GM12878 (cell line): ENCODE data around the gene CCM2. TPM values are rescaled to one million over a fixed set of nuclear protein-coding genes. Genes with fewer than 3 reads are reported as not detected.
A peak's percentile ranks its signal among the peaks of the same experiment; 100 is the strongest.

Experiments
- ATAC-seq: fragments of 200-7000 bp; cut with Tn5 transposase; 3 replicates; pipeline ENCODE4 v1.9.1; 2020; ENCODE audit warnings: mild to moderate bottlenecking, moderate library complexity
- BruUV-seq: library from RNA; stranded (reverse); fragments of 400-500 nt; replicated peaks from 2 replicates; lab custom pipeline; 2021; lab: Mats Ljungman, UMichigan
- CTCF ChIA-PET: fragments of 300-600 bp; sonication (Branson Sonifier 250); formaldehyde crosslinking; extraction: SDS; loops from one replicate; lab custom pipeline; 2021; ENCODE audit warnings: inconsistent platforms; lab: Yijun Ruan, JAX
- POLR2A ChIA-PET: fragments of 350-600 bp; formaldehyde crosslinking; extraction: SDS; loops from one replicate; lab custom pipeline; 2021; ENCODE audit warnings: inconsistent platforms; lab: Charles Lee
- RAD21 ChIA-PET: fragments of 300-600 bp; sonication (Branson Sonifier 250); formaldehyde crosslinking; loops from one replicate; lab custom pipeline; 2023; ENCODE audit warnings: antibody characterized with exemption; ENCODE audit not compliant: unreplicated experiment; lab: Charles Lee
- SMC1A ChIA-PET: fragments of 300-600 bp; sonication (Branson Sonifier 250); formaldehyde crosslinking; loops from one replicate; lab custom pipeline; 2023; ENCODE audit not compliant: unreplicated experiment, uncharacterized antibody; lab: Charles Lee
- DNase-seq: peaks from one replicate; pipeline ENCODE4 v3.0.0-alpha.2; 2011; ENCODE audit warnings: low read depth, low spot score
- FAIRE-seq: peaks from 3 replicates; lab custom pipeline; 2011; peaks lifted over from hg19 to GRCh38; lab: Jason Lieb, UNC
- H2AFZ ChIP-seq: 2 replicates; pipeline ENCODE4 v1.6.0; 2011; ENCODE audit warnings: low read depth, low read length, control low read depth; ENCODE audit not compliant: control insufficient read depth
- H3K27ac ChIP-seq: 2 replicates; pipeline ENCODE4 v1.5.1; 2011; ENCODE audit warnings: control low read depth; ENCODE audit not compliant: control insufficient read depth, insufficient read depth
- H3K27me3 ChIP-seq, 2 experiments: replicated peaks in 1 of 2; 2 replicates each; pipeline versions ENCODE4 v1.6.0 to v1.6.1; 2011; ENCODE audit warnings: low read length in 1 of 2; ENCODE audit not compliant: control insufficient read depth in 2 of 2, insufficient read depth in 2 of 2
- H3K36me3 ChIP-seq, 2 experiments: 2 replicates each; pipeline ENCODE4 v1.5.1; 2011; ENCODE audit warnings: low read length in 1 of 2; ENCODE audit not compliant: control insufficient read depth in 2 of 2, insufficient read depth in 2 of 2
- H3K4me1 ChIP-seq: 2 replicates; pipeline ENCODE4 v1.6.1; 2011; ENCODE audit warnings: mild to moderate bottlenecking, low read length, moderate library complexity, mixed read lengths; ENCODE audit not compliant: control insufficient read depth, insufficient read depth
- H3K4me2 ChIP-seq: 2 replicates; pipeline ENCODE4 v1.6.0; 2011; ENCODE audit warnings: control low read depth; ENCODE audit not compliant: control insufficient read depth, insufficient read depth
- H3K4me3 ChIP-seq: fragments of 200-600 bp; sonication (generic); 2 replicates; pipeline ENCODE4 v1.5.1; 2016
- H3K79me2 ChIP-seq: 2 replicates; pipeline ENCODE4 v1.6.0; 2011; ENCODE audit warnings: low read length; ENCODE audit not compliant: control insufficient read depth, insufficient read depth
- H3K9ac ChIP-seq: 2 replicates; pipeline ENCODE4 v1.8.0; 2011; ENCODE audit warnings: low read length, control low read depth, mixed read lengths; ENCODE audit not compliant: control insufficient read depth, insufficient read depth
- H3K9me3 ChIP-seq: replicated peaks from 3 replicates; pipeline ENCODE4 v1.5.1; 2011; ENCODE audit warnings: mild to moderate bottlenecking, low read length; ENCODE audit not compliant: control insufficient read depth, insufficient read depth
- H4K20me1 ChIP-seq: 2 replicates; pipeline ENCODE4 v1.6.0; 2011; ENCODE audit not compliant: control insufficient read depth, insufficient read depth
- CHD1 ChIP-seq: IDR thresholded peaks from 2 replicates; pipeline ENCODE4 v1.6.1; 2012; ENCODE audit warnings: low read depth, low read length, improper control_type of control experiment
- CHD2 ChIP-seq: IDR thresholded peaks from 2 replicates; pipeline ENCODE4 v1.6.1; 2011; ENCODE audit warnings: low read depth, low read length, improper control_type of control experiment, borderline replicate concordance
- EED ChIP-seq: sonication (generic); IDR thresholded peaks from 2 replicates; pipeline ENCODE4 v1.6.1; 2016; ENCODE audit warnings: antibody characterized with exemption, low read depth
- MTA2 ChIP-seq: fragments of 450-650 bp; IDR thresholded peaks from 2 replicates; pipeline ENCODE4 v1.6.1; 2016; ENCODE audit warnings: low read depth, mild to moderate bottlenecking, moderate library complexity
- MXI1 ChIP-seq: fragments of 150-350 bp; IDR thresholded peaks from 2 replicates; pipeline ENCODE4 v1.6.1; 2011; ENCODE audit warnings: low read depth, mild to moderate bottlenecking, inconsistent platforms, low read length, improper control_type of control experiment
- POLR2AphosphoS2 ChIP-seq: IDR thresholded peaks from 2 replicates; pipeline ENCODE4 v1.6.1; 2011; ENCODE audit warnings: low read depth, mild to moderate bottlenecking, low read length, improper control_type of control experiment, moderate library complexity
- SRF ChIP-seq, 2 experiments: IDR thresholded peaks; 2 replicates each; pipeline ENCODE4 v1.6.1; 2011; ENCODE audit warnings: low read depth in 2 of 2, low read length in 2 of 2, mild to moderate bottlenecking in 1 of 2, moderate library complexity in 1 of 2
- YBX1 ChIP-seq: fragments of 450-650 bp; IDR thresholded peaks from 2 replicates; pipeline ENCODE4 v1.6.1; 2016; ENCODE audit warnings: antibody characterized with exemption
- WGBS: methylation state at CpG from one replicate; pipeline ENCODE4 v1.1.6; 2016; ENCODE audit warnings: low lambda C conversion rate; ENCODE audit not compliant: insufficient replicate concordance, insufficient coverage; ENCODE audit errors: missing lambda C conversion rate; 5-methylcytosine and 5-hydroxymethylcytosine counted together
- in situ Hi-C: fragments of 300-500 bp; cut with MboI; formaldehyde crosslinking; loops from 9 replicates; pipeline ENCODE4 v1.14.3; 2018; ENCODE audit warnings: mixed read lengths
- intact Hi-C: fragments of 100-400 bp; cut with micrococcal nuclease; formaldehyde crosslinking; loops from one replicate; pipeline ENCODE4 v1.14.2; 2022; ENCODE audit not compliant: unreplicated experiment
- polyA plus RNA-seq, 11 experiments: library from polyadenylated mRNA; depleted of rRNA in 4 of 11; unstranded in 6 of 11; stranded (reverse) in 5 of 11; fragments of >200 nt; fragmentation: Nextera tagmentation in 4 of 11; fragmentation: Illumina TruSeq in 1 of 11; extraction: Ambion mirVana in 4 of 11; extraction: Trizol in 1 of 11; gene quantifications; 1 replicate in 1 of 11; 2 replicates in 10 of 11; pipeline versions ENCODE4 v1.2.1 to v1.2.3, GENCODE V29; 2011 to 2016; ENCODE audit warnings: inconsistent platforms in 2 of 11, missing spikeins in 2 of 11, low read depth in 1 of 11
- total RNA-seq, 4 experiments: library from RNA; depleted of rRNA in 3 of 4; stranded (reverse); fragments of >200 nt in 3 of 4; fragmentation: Illumina TruSeq in 1 of 4; extraction: Trizol in 1 of 4; gene quantifications; 2 replicates each; pipeline versions ENCODE4 v1.2.1 to v1.2.3, GENCODE V29; 2013 to 2021
- TF ChIP-seq, protein P1 (sequence below): fragments of 450-650 bp; IDR thresholded peaks from 2 replicates; pipeline ENCODE4 v1.6.1; 2017; ENCODE audit warnings: mild to moderate bottlenecking, moderate library complexity
- TF ChIP-seq, protein P2 (sequence below): fragments of 450-650 bp; IDR thresholded peaks from 2 replicates; pipeline ENCODE4 v1.6.1; 2017; ENCODE audit warnings: low read depth, mild to moderate bottlenecking, moderate library complexity
- TF ChIP-seq, protein P3 (sequence below): IDR thresholded peaks from 2 replicates; pipeline ENCODE4 v1.6.1; 2011; ENCODE audit warnings: borderline replicate concordance, low read depth, mild to moderate bottlenecking, moderate library complexity, low read length; ENCODE audit not compliant: insufficient read depth, poor library complexity, severe bottlenecking
- TF ChIP-seq, protein P4 (sequence below): IDR thresholded peaks from 2 replicates; pipeline ENCODE4 v1.6.1; 2012; ENCODE audit warnings: low read depth, low read length, improper control_type of control experiment

CCM2 gene
- total and polyA plus RNA-seq, 10 of the 15 experiments (the other 5 are each of a cell fraction or from before 2014, with no cell fraction given) = 1.00 to 82.3 (median 48.7) TPM

DNA sequence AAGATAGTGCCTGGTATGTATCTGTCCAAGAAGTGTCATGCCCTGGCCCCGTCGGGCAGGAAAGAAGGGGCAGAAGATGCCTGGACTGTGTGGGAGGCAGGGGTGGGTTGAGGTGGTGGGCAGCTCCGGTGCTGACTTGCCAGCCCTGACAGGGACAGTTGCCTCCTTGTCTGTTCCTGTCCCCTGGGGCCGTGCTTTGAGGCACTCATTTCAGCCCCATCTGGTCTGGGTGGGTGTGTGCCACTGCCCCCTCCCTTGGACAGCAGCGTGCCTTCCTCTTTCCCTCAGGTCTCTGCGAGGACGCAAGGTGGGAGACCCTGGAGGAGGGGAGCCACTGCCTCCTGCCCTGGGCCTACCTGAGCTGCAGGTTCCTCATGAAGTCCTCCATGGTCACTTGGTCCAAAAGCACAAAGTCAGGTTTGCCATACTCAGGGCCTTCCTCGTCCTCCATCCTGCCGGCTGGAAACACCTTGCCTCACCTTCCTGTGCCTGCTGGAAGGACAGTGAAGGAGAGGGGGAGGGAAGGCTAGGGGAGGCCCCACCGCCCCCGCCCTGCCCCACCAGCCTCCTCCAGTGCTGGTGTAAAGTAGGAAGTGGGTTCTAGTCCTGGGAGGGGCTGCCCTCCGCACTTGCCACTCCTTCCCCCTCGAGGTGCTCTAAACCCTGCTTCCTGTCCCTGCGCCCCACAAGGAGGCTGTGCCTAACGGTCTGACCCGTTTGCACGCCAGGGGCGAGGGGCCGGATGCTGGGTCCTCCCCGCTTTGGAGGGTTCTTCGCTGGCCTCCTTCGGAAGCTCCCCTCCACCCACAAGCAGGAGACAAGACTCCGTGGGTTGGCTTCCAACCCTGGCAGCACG, 21.3 kb upstream of the CCM2 start, which contains the start of gene MYO1G:
TSS of gene MYO1G (minus strand) at position 505 of the 856 bp plus-strand sequence. CDS start at position 451, 54 bp downstream.
- DNase-seq (peak; percentile 88), FAIRE-seq (peak; percentile 54), ATAC-seq (peak; percentile 76)
- Histone ChIP-seq H3K36me3 (peaks cover 34 to 37% of the 10 kb centered on the region in 2 experiments), H3K4me2 (peak within 1 kb of the TSS; percentile 99), H2AFZ (no peak within 1 kb of the TSS), H3K27me3 (no peaks in the 10 kb centered on the region), H3K9ac (peak within 1 kb of the TSS; percentile 98), H3K79me2 (peaks cover 77% of the 10 kb centered on the region), H3K27ac (peak within 1 kb of the TSS; percentile 96), H4K20me1 (peaks cover 16% of the 10 kb centered on the region), H3K9me3 (no peaks in the 10 kb centered on the region), H3K4me3 (peak within 1 kb of the TSS; percentile 100), H3K4me1 (peaks cover 62% of the 10 kb centered on the region)
- POLR2A ChIA-PET = interaction anchor here (0.9 to 16.1 kb wide), 10 partner anchors 14 to 160 kb away, joined by 3 to 280 read pairs (median 6); partner anchors contain the start of genes CCM2 and PURB
- 2% methylated on average over 22 of the region's 24 CpGs for WGBS
- in situ Hi-C loops (loop anchor here (10.0 kb wide), 1 partner anchor 156 kb away; no protein-coding TSS in a partner anchor), intact Hi-C loops (loop anchor here (1.0 to 5.0 kb wide), 4 partner anchors 16 to 133 kb away; partner anchors contain the start of genes PURB and TBRG4)
- RAD21 ChIA-PET = interaction anchor here (0.7 to 14.6 kb wide), 13 partner anchors 10 to 157 kb away, joined by 3 to 303 read pairs (median 4); partner anchors contain the start of gene CCM2
- CTCF ChIA-PET = interaction anchor here (0.8 to 6.9 kb wide), 15 partner anchors 9 to 157 kb away, joined by 3 to 219 read pairs (median 7); partner anchors contain the start of gene TBRG4
- BruUV-seq = TSS peak; percentile 60
- SMC1A ChIA-PET = interaction anchor here (0.8 to 16.7 kb wide), 10 partner anchors 10 to 157 kb away, joined by 3 to 303 read pairs (median 4); partner anchors contain the start of gene CCM2
- no peak for TF ChIP-seq YBX1
- TF ChIP-seq MTA2 = peak; percentile 66
- peak in 1 of 2 experiments; percentile 29; a peak in 1 of 4 replicates for TF ChIP-seq SRF (IDR thresholded peaks at IDR 0.05; ENCODE audit: low read depth in 2 of 2, low read length in 2 of 2)
- peak; percentile 87 for TF ChIP-seq MXI1
- TF ChIP-seq, protein P1, sequence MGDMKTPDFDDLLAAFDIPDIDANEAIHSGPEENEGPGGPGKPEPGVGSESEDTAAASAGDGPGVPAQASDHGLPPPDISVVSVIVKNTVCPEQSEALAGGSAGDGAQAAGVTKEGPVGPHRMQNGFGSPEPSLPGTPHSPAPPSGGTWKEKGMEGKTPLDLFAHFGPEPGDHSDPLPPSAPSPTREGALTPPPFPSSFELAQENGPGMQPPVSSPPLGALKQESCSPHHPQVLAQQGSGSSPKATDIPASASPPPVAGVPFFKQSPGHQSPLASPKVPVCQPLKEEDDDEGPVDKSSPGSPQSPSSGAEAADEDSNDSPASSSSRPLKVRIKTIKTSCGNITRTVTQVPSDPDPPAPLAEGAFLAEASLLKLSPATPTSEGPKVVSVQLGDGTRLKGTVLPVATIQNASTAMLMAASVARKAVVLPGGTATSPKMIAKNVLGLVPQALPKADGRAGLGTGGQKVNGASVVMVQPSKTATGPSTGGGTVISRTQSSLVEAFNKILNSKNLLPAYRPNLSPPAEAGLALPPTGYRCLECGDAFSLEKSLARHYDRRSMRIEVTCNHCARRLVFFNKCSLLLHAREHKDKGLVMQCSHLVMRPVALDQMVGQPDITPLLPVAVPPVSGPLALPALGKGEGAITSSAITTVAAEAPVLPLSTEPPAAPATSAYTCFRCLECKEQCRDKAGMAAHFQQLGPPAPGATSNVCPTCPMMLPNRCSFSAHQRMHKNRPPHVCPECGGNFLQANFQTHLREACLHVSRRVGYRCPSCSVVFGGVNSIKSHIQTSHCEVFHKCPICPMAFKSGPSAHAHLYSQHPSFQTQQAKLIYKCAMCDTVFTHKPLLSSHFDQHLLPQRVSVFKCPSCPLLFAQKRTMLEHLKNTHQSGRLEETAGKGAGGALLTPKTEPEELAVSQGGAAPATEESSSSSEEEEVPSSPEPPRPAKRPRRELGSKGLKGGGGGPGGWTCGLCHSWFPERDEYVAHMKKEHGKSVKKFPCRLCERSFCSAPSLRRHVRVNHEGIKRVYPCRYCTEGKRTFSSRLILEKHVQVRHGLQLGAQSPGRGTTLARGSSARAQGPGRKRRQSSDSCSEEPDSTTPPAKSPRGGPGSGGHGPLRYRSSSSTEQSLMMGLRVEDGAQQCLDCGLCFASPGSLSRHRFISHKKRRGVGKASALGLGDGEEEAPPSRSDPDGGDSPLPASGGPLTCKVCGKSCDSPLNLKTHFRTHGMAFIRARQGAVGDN = peak; percentile 52; the same call in 1 of the 2 replicates
- TF ChIP-seq EED = peak; percentile 80
- peak; percentile 76 for TF ChIP-seq POLR2AphosphoS2
- peak; percentile 79; the same call in 1 of the 2 replicates for TF ChIP-seq CHD2
- TF ChIP-seq CHD1 = 0 out of 2 replicates have a peak, but pooled peaks have one; percentile 27
- TF ChIP-seq, protein P2, sequence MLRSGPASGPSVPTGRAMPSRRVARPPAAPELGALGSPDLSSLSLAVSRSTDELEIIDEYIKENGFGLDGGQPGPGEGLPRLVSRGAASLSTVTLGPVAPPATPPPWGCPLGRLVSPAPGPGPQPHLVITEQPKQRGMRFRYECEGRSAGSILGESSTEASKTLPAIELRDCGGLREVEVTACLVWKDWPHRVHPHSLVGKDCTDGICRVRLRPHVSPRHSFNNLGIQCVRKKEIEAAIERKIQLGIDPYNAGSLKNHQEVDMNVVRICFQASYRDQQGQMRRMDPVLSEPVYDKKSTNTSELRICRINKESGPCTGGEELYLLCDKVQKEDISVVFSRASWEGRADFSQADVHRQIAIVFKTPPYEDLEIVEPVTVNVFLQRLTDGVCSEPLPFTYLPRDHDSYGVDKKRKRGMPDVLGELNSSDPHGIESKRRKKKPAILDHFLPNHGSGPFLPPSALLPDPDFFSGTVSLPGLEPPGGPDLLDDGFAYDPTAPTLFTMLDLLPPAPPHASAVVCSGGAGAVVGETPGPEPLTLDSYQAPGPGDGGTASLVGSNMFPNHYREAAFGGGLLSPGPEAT = peak; percentile 68
- TF ChIP-seq, protein P3, sequence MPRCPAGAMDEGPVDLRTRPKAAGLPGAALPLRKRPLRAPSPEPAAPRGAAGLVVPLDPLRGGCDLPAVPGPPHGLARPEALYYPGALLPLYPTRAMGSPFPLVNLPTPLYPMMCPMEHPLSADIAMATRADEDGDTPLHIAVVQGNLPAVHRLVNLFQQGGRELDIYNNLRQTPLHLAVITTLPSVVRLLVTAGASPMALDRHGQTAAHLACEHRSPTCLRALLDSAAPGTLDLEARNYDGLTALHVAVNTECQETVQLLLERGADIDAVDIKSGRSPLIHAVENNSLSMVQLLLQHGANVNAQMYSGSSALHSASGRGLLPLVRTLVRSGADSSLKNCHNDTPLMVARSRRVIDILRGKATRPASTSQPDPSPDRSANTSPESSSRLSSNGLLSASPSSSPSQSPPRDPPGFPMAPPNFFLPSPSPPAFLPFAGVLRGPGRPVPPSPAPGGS = peak; percentile 95
- TF ChIP-seq, protein P4, sequence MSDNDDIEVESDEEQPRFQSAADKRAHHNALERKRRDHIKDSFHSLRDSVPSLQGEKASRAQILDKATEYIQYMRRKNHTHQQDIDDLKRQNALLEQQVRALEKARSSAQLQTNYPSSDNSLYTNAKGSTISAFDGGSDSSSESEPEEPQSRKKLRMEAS = peak; percentile 68
